ENCODE data around the gene NDUFB5.

The NDUFB5 gene

GRCh38 chr3:179604321-179605078, at the start of gene NDUFB5, which contains the start of gene MRPL47:
NDUFB5 (plus strand) TSS chr3:179604794; CDS start chr3:179604816, 22 bp downstream.
MRPL47 (minus strand) TSS chr3:179604638; CDS start chr3:179604624, 14 bp downstream.
- DNase-seq (ENCODE audit: low read depth), result peak; percentile 96
- H3K4me3 ChIP-seq (ENCODE audit: low read depth, low read length), result peak within 1 kb of the TSS; percentile 73
- TF ChIP-seq CTCF (IDR thresholded peaks at IDR 0.05; ENCODE audit: insufficient read depth, low read depth, low read length, missing control alignments), result no peak

GRCh38 chr3:179558742-179559364, 45.7 kb upstream of the NDUFB5 start:
- peak; percentile 76 for DNase-seq (ENCODE audit: low read depth)
- peak; percentile 81 for TF ChIP-seq CTCF (IDR thresholded peaks at IDR 0.05; ENCODE audit: insufficient read depth, low read depth, low read length, missing control alignments)
- no peak overlapping the region for H3K4me3 ChIP-seq (ENCODE audit: low read depth, low read length)

GRCh38 chr3:179560791-179561190, 43.8 kb upstream of the NDUFB5 start:
- DNase-seq (ENCODE audit: low read depth), result no peak
- H3K4me3 ChIP-seq (ENCODE audit: low read depth, low read length), result no peak overlapping the region
- no peak for TF ChIP-seq CTCF (IDR thresholded peaks at IDR 0.05; ENCODE audit: insufficient read depth, low read depth, low read length, missing control alignments)

GRCh38 chr3:179562591-179563270, 41.9 kb upstream of the NDUFB5 start, which contains the start of gene ACTL6A:
ACTL6A (plus strand) TSS chr3:179562926; CDS start chr3:179563093, 167 bp downstream.
- no peak for TF ChIP-seq CTCF (IDR thresholded peaks at IDR 0.05; ENCODE audit: insufficient read depth, low read depth, low read length, missing control alignments)
- DNase-seq (ENCODE audit: low read depth), result peak; percentile 100
- H3K4me3 ChIP-seq (ENCODE audit: low read depth, low read length), result peak within 1 kb of the TSS; percentile 81

GRCh38 chr3:179563271-179563783, 41.3 kb upstream of the NDUFB5 start:
- peak; percentile 88 for DNase-seq (ENCODE audit: low read depth)
- peak; percentile 54 for TF ChIP-seq CTCF (IDR thresholded peaks at IDR 0.05; ENCODE audit: insufficient read depth, low read depth, low read length, missing control alignments)
- H3K4me3 ChIP-seq (ENCODE audit: low read depth, low read length), result peak overlapping the region; percentile 81

- DNase-seq (ENCODE audit: low read depth), result peak; percentile 34
- H3K4me3 ChIP-seq (ENCODE audit: low read depth, low read length), result no peak overlapping the region
- TF ChIP-seq CTCF (IDR thresholded peaks at IDR 0.05; ENCODE audit: insufficient read depth, low read depth, low read length, missing control alignments), result no peak
These were observed 39.1 kb upstream of the NDUFB5 start for GRCh38 chr3:179565496-179565895.

Measured in GM12865 (cell line).